ENCODE results near the gene PLAC1. TPM values are rescaled to one million over a fixed set of nuclear protein-coding genes. Genes with fewer than 3 reads are reported as not detected.

Gene PLAC1
- total RNA-seq, 2 experiments from 2014 or later: not detected

GRCh38 chrX:134524181-134524580, 134.1 kb downstream of the PLAC1 start:
- Mint-ChIP-seq H3K9me3 (ENCODE audit: insufficient read depth) (no peaks in the 10 kb centered on the region), H3K36me3 (ENCODE audit: low read depth) (no peaks in the 10 kb centered on the region), H3K27me3 (ENCODE audit: low read depth) (no peaks in the 10 kb centered on the region), H3K4me1 (ENCODE audit: low read depth) (peaks cover 8% of the 10 kb centered on the region), H3K4me3 (no peak overlapping the region), H3K27ac (no peak overlapping the region)
- no peak for ATAC-seq
- ChIA-PET POLR2A (no interaction called here), CTCF (no interaction called here)
- no peak for DNase-seq

GRCh38 chrX:134520860-134521390, 137.3 kb downstream of the PLAC1 start:
- CTCF ChIA-PET: interaction anchor here (0.5 to 1.2 kb wide), 5 partner anchors 240 to 256 kb away, joined by 3 to 6 read pairs (median 3); no protein-coding TSS in a partner anchor
- no peak overlapping the region for H3K27ac Mint-ChIP-seq
- no peaks in the 10 kb centered on the region for H3K9me3 Mint-ChIP-seq (ENCODE audit: insufficient read depth)
- POLR2A ChIA-PET: no interaction called here
- H3K4me1 Mint-ChIP-seq (ENCODE audit: low read depth): peaks cover 7% of the 10 kb centered on the region
- H3K4me3 Mint-ChIP-seq: no peak overlapping the region
- ATAC-seq: peak; percentile 39
- H3K27me3 Mint-ChIP-seq (ENCODE audit: low read depth): no peaks in the 10 kb centered on the region
- peak; percentile 27 for DNase-seq
- H3K36me3 Mint-ChIP-seq (ENCODE audit: low read depth): peaks cover 2% of the 10 kb centered on the region

Small RNA genes within 50 kb of the gene (microRNA-seq; reads per million reads assigned to microRNA genes)
- gene MIR424 (3,236 reads per million, percentile 88 among the genes with 10 or more reads in this experiment), gene MIR450A1 (10.9 reads per million, percentile 26 among the genes with 10 or more reads in this experiment), gene MIR450A2 (6.9 reads per million, percentile 13 among the genes with 10 or more reads in this experiment), gene MIR450B (5.2 reads per million), gene MIR503 (483 reads per million, percentile 76 among the genes with 10 or more reads in this experiment), gene MIR542 (23.0 reads per million, percentile 37 among the genes with 10 or more reads in this experiment)

Other genes with a start within 250 kb of the PLAC1 start
- 100 to 1,000 TPM in 1 of 2 experiments, 10 to 100 TPM in 1; 96.8 to 103 TPM for gene HPRT1, start 198.3 kb downstream of the PLAC1 start, total RNA-seq
- 10 to 100 TPM; 58.5 to 61.3 TPM for gene PABIR2, start 138.7 kb upstream of the PLAC1 start, total RNA-seq